Stomach smooth muscle (tissue), 2 donors: ENCODE results near the gene ISY1.
"Not testable (repeated sequence)": the region's sequence is repeated elsewhere in the genome, so short reads cannot be mapped to it uniquely, and the experiment has no call there.

Experiments used
- H3K27ac ChIP-seq: one replicate; pipeline ENCODE4 v1.7.0; 2013; ENCODE audit warnings: mild to moderate bottlenecking, low read length, inconsistent platforms
- H3K27me3 ChIP-seq, 2 donors: one replicate each; pipeline ENCODE4 v1.7.0; 2013; ENCODE audit warnings: low read length in 2 of 2; ENCODE audit not compliant: insufficient read depth in 2 of 2, control insufficient read depth in 1 of 2
- H3K36me3 ChIP-seq, 2 donors: one replicate each; pipeline ENCODE4 v1.7.0; 2013; ENCODE audit warnings: low read length in 2 of 2; ENCODE audit not compliant: control insufficient read depth in 2 of 2, insufficient read depth in 2 of 2
- H3K4me1 ChIP-seq: one replicate; pipeline ENCODE4 v1.7.0; 2013; ENCODE audit warnings: low read length; ENCODE audit not compliant: control insufficient read depth, insufficient read depth
- H3K4me3 ChIP-seq, 2 donors: one replicate each; pipeline ENCODE4 v1.7.0; 2013; ENCODE audit warnings: low read length in 2 of 2
- H3K9ac ChIP-seq, 2 donors: one replicate each; pipeline ENCODE4 v1.7.0; 2013; ENCODE audit warnings: low read length in 2 of 2, mild to moderate bottlenecking in 1 of 2
- H3K9me3 ChIP-seq, 2 donors: one replicate each; pipeline ENCODE4 v1.7.0; 2013; ENCODE audit warnings: low read length in 2 of 2; ENCODE audit not compliant: control insufficient read depth in 2 of 2
- donor health status: healthy.
- donor health status: Pancreatic carcinoma.

Gene ISY1

DNA sequence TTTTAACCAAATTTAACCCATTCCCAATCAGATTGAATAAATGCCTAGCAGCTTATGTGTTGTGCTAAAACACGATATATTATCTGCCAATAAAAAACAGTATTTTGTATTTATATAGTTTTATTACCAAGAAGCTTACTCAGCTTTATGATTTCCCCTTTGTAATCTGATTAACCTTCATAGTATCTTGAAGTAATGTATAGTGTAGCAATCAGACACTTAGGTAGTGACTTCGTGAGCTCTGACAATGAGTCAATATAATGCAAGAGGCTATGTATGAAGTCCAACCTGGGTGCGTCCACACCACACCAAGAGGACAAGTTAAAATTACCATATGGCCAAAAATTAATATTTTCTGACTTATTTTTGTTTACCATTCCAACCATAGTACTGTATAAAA, 24.9 kb upstream of the ISY1 start:
- no peaks in the 10 kb centered on the region for H3K27me3 ChIP-seq
- H3K27ac ChIP-seq: no peak overlapping the region
- peaks cover 14% of the 10 kb centered on the region for H3K4me1 ChIP-seq
- no peak overlapping the region for H3K4me3 ChIP-seq
- H3K9me3 ChIP-seq: no peaks in the 10 kb centered on the region
- no peaks in the 10 kb centered on the region for H3K36me3 ChIP-seq
- H3K9ac ChIP-seq: no peak overlapping the region

DNA sequence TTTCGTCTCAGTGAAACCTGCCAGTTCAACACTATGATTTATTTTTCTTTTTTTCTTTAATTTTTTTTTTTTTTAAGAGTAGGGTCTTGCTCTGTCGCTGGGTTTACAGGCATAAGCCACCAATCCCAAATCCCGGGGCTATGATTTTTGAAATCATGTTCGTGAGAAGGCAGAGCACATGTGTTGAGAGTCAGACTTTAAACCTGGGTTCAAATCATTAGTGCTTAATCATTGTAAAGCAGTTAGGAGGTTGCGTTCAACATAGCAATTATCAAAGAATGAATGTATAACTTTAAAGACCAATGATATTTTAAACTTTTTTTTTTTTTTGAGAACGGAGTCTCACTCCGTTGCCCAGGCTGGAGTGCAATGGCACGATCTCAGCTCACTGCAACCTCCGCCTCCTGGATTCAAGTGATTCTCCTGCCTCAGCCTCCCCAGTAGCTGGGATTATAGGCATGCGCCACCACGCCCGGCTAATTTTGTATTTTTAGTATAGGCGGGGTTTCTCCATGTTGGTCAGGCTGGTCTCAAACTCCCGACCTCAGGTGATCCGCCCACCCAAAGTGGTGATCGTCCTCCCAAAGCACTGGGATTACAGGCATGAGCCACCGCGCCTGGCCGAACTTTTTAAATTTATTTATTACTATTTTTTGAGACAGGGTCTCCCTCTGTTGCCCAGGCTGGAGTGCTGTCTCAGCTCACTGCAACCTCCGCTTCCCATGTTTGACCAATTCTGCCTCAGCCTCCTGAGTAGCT, 24.1 kb upstream of the ISY1 start:
- not testable (repeated sequence) for H3K9me3 ChIP-seq, H3K27me3 ChIP-seq, H3K36me3 ChIP-seq
- Histone ChIP-seq H3K4me3 (peak overlapping the region; percentile 11 to 97), H3K27ac (peak overlapping the region; percentile 99), H3K9ac (peak overlapping the region; percentile 99 to 100), H3K4me1 (peaks cover 18% of the 10 kb centered on the region)

DNA sequence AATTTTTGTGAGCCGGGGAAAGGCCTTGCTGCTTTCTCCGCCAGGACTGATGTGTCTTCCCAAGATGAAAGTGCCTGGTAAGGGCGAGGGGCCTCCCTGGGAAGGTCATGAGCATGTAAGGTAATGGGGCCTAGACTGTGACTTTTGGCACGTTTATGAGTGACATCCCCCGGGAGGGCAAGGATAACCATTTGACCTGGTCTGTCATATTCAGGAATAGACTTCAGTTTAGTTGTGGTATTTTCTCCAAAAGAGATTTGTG, 23.5 kb upstream of the ISY1 start:
- H3K9ac ChIP-seq: peak overlapping the region; percentile 99 to 100
- peak overlapping the region; percentile 99 for H3K27ac ChIP-seq
- H3K9me3 ChIP-seq: no peaks in the 10 kb centered on the region
- no peaks in the 10 kb centered on the region for H3K27me3 ChIP-seq
- no peaks in the 10 kb centered on the region for H3K36me3 ChIP-seq
- H3K4me3 ChIP-seq: peak overlapping the region; percentile 97
- H3K4me1 ChIP-seq: peaks cover 24% of the 10 kb centered on the region

DNA sequence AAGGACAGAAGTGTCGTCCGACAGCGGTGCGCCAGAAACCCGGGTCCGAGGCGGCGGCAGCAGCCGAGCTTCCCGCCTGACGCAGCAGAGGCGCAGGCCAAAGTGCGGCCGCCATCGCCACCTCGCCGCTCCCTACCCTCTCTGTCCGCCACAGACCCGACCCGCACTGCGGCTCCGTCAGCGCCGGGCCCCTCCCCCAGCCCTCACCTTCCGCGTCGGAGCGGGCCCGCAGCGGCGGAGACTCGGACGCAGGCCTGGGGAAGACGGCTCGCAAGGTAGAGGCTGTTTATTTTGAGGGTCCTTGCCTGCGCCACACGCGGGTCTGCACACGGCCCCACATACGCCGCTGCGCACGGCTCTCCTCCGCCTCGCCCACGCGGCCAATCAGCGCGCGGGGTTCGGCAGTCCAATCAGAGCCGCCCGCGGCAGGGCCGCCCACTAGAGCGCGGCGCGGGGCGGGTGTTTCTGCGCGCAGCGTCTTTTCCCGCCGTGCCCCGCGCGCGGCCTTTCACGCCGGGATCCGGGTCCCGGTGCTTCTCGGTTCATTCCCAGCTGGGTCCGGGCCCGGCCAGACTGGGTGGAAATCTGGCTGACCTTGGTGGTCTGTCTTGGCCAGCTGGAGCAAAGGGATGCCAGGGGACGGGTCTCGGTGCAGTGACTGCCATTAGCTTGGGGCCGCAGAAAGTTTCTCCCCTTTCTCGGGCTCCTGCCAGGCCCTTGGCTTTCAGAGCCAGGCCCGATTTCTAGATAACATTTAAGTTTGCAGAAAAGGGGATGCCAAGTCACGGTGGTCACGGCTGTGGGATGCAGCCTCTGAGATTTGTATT, 22.9 kb upstream of the ISY1 start, which contains the start of gene CNBP:
TSS of gene CNBP (minus strand) at position 328 of the 827 bp plus-strand sequence. CDS start 12,139 bp downstream, outside the sequence.
- peak within 1 kb of the TSS; percentile 99 to 100 for H3K9ac ChIP-seq
- no peaks in the 10 kb centered on the region for H3K9me3 ChIP-seq
- no peaks in the 10 kb centered on the region for H3K36me3 ChIP-seq
- peaks cover 28% of the 10 kb centered on the region for H3K4me1 ChIP-seq
- H3K27me3 ChIP-seq: no peaks in the 10 kb centered on the region
- peak within 1 kb of the TSS; percentile 99 for H3K27ac ChIP-seq
- H3K4me3 ChIP-seq: peak within 1 kb of the TSS; percentile 97

DNA sequence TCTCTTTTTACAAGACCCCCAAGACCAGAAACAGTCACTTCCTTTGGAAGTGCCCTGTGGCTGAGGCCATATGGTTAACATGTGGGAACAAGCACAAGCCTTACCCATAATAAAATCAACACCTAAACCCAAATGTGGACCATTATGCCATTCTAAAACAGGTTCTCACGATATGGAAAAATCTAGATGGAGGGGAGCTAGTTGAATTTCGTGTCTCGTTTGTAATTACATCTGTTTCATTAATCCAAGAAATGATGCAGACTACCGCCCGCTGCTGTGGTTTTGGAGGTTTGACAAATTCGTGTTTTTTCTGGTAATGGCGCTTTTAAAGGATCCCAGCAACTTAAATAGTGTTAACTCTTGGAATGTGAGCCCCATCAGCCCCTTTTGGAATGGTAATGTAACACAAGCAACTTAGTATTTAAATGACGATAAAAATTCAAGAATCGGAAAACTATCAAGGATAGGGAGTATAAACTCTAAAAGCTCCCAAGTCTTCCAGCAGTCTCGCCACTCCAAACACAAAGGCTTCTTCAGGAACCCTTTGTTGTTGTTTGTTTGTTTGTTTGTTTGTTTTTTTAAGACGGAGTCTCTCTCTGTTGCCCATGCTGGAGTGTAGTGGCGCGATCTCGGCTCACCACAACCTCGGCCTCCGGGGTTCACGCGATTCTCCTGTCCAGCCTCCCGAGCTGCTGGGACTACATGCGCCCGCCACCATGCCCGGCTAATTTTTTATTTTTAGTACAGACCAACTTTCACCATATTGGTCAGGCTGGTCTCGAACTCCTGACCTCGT, 21.7 kb upstream of the ISY1 start:
- Histone ChIP-seq H3K36me3 (peaks cover 2 to 3% of the 10 kb centered on the region in 2 donors), H3K9ac (peak overlapping the region; percentile 99 to 100), H3K4me1 (peaks cover 33% of the 10 kb centered on the region), H3K27ac (peak overlapping the region; percentile 99), H3K4me3 (peak overlapping the region; percentile 93 to 97), H3K27me3 (no peaks in the 10 kb centered on the region), H3K9me3 (no peaks in the 10 kb centered on the region)

DNA sequence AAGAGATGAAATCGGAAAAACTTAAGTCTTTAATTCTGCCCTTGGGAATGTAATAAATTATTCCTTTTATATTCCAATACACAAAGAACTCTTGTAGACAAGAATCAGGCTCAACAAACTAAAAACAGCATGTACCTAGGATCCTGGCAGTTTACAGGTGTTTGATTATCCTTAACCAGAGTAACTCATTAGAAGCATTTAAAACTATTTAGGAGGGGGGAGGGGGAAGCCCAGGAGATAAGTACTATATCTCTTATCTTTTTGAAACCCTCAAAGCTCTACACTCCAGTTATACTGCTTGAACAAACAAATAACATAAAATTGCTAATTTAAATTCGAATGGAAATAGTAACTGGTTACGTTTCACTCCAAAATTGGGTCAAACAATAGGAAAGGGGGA, 21.0 kb upstream of the ISY1 start:
- H3K4me3 ChIP-seq: peak overlapping the region; percentile 93 to 97
- H3K9me3 ChIP-seq: no peaks in the 10 kb centered on the region
- H3K27me3 ChIP-seq: no peaks in the 10 kb centered on the region
- peaks cover 38% of the 10 kb centered on the region for H3K4me1 ChIP-seq
- peak overlapping the region in 1 of 2 donors; percentile 100 for H3K9ac ChIP-seq
- H3K36me3 ChIP-seq: peaks cover 3 to 9% of the 10 kb centered on the region in 2 donors
- no peak overlapping the region for H3K27ac ChIP-seq

DNA sequence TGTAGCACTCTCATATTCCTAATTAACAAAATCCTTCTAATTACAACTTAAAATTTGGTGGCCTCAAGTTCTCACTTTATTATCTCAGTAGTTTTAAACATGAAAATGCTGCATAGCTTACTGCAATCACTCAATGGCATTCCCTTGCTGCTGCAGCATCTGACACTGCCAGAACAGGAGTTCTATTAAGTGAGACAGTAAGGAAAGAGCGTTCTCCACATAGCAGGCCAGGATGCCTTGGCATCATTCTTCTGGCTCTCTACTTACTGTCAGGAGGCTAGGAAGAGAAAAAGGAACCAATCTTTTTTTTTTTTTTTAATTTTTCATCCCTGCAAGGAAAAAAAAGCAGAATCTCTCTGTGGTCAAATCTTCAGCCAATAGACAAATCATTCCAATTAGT, 19.6 kb upstream of the ISY1 start:
- Histone ChIP-seq H3K9me3 (no peaks in the 10 kb centered on the region), H3K27me3 (no peaks in the 10 kb centered on the region), H3K27ac (peak overlapping the region; percentile 19), H3K9ac (peak overlapping the region in 1 of 2 donors; percentile 16), H3K36me3 (peaks cover 3 to 9% of the 10 kb centered on the region in 2 donors), H3K4me3 (peak overlapping the region; percentile 26 to 97), H3K4me1 (peaks cover 49% of the 10 kb centered on the region)

DNA sequence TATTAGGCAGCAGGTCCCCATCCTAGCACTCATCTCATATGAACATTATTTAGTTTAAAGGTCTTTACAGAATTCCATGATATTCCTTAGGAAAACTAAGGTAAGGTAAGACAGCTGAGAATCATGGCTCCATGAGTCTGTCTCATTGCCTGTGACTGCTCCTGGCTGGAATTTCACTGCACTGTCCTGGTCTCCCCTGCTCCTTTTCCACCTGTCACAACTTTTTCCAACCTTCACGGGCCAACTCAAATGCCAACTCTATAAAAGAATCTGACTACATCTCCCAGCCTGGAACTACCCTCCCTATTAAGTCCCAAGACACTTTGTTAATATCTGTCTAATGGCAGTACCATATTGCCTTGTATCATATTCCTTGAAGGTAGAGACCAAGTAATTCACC, 15.2 kb upstream of the ISY1 start:
- Histone ChIP-seq H3K9me3 (no peaks in the 10 kb centered on the region), H3K9ac (no peak overlapping the region), H3K36me3 (peaks cover 8 to 16% of the 10 kb centered on the region in 2 donors), H3K27me3 (no peaks in the 10 kb centered on the region), H3K27ac (no peak overlapping the region), H3K4me1 (peaks cover 57% of the 10 kb centered on the region), H3K4me3 (no peak overlapping the region)

DNA sequence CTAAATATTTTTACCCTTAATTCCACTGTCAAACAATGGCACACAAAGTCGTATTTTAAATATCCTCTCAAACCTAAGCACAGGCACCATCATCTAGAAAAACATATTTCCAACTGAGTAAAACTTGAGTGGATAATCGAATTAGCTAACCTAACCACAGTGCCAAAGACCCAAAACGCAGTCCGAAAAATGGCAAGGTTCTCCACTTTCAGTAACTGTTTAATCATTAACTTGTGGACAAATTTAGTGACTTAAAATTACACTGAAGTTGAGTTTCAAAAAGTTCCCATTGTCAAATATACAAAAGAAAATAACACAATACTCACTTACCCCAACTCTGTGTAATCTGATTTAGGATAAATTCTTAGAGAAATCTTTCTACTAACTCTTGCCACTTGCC, 12.9 kb upstream of the ISY1 start:
- no peaks in the 10 kb centered on the region for H3K27me3 ChIP-seq
- H3K4me3 ChIP-seq: peak overlapping the region in 1 of 2 donors; percentile 30
- H3K36me3 ChIP-seq: peaks cover 24 to 35% of the 10 kb centered on the region in 2 donors
- H3K9ac ChIP-seq: no peak overlapping the region
- H3K27ac ChIP-seq: no peak overlapping the region
- peaks cover 40% of the 10 kb centered on the region for H3K4me1 ChIP-seq
- H3K9me3 ChIP-seq: no peaks in the 10 kb centered on the region

DNA sequence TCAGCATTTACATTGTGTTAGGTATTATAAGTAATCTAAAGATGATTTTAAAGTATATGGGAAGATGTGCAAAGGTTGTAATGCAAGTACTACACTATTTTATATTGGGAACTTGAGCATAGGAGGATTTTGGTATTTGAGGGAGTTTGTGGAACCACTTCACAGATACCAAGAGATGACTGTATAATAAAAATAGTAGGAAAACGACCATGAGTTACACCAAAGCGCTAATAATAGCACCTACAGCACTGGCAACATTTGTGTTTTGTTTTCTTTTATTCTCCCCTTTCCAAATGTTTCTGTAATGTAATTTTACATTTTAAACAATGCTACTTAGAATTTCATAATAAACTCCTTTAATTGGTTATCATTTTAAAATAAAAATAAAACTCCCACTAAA, 12.3 kb upstream of the ISY1 start:
- Histone ChIP-seq H3K9me3 (no peaks in the 10 kb centered on the region), H3K36me3 (peaks cover 21 to 33% of the 10 kb centered on the region in 2 donors), H3K27ac (no peak overlapping the region), H3K9ac (no peak overlapping the region), H3K4me1 (peaks cover 35% of the 10 kb centered on the region), H3K27me3 (no peaks in the 10 kb centered on the region), H3K4me3 (peak overlapping the region; percentile 35 to 36)
